Hepatocyte (in vitro differentiated cells): ENCODE measurements around the gene CBX1. TPM values are rescaled to one million over a fixed set of nuclear protein-coding genes. Genes with fewer than 3 reads are reported as not detected.

Experiments used
- DNase-seq: peaks from one replicate; pipeline ENCODE4 v3.0.0-alpha.2; 2016; ENCODE audit warnings: low spot score
- H2AFZ ChIP-seq: fragments of 200-600 bp; sonication (generic); 2 replicates; pipeline ENCODE4 v1.6.0; 2016; ENCODE audit warnings: antibody characterized with exemption, mild to moderate bottlenecking
- H3K27ac ChIP-seq: fragments of 200-600 bp; sonication (generic); 2 replicates; pipeline ENCODE4 v1.5.1; 2016; ENCODE audit warnings: mild to moderate bottlenecking
- H3K27me3 ChIP-seq: fragments of 200-600 bp; sonication (generic); 2 replicates; pipeline ENCODE4 v1.6.1; 2016
- H3K36me3 ChIP-seq: fragments of 200-600 bp; sonication (generic); replicated peaks from 2 replicates; pipeline ENCODE4 v1.5.1; 2016; ENCODE audit warnings: low read depth; ENCODE audit not compliant: insufficient read depth
- H3K4me1 ChIP-seq: fragments of 200-600 bp; sonication (generic); 2 replicates; pipeline ENCODE4 v1.5.1; 2016; ENCODE audit warnings: mild to moderate bottlenecking, moderate library complexity; ENCODE audit not compliant: insufficient read depth
- H3K4me2 ChIP-seq: fragments of 200-600 bp; sonication (generic); 2 replicates; pipeline ENCODE4 v1.6.0; 2016
- H3K4me3 ChIP-seq: fragments of 200-600 bp; sonication (generic); 2 replicates; pipeline ENCODE4 v1.5.1; 2016; ENCODE audit warnings: mild to moderate bottlenecking
- H3K79me2 ChIP-seq: fragments of 200-600 bp; sonication (generic); 2 replicates; pipeline ENCODE4 v1.6.0; 2017; ENCODE audit warnings: mild to moderate bottlenecking
- H3K9me2 ChIP-seq: fragments of 200-600 bp; sonication (generic); replicated peaks from 2 replicates; pipeline ENCODE4 v1.6.0; 2017; ENCODE audit warnings: mild to moderate bottlenecking; ENCODE audit not compliant: insufficient read depth
- H3K9me3 ChIP-seq: fragments of 200-600 bp; sonication (generic); 2 replicates; pipeline ENCODE4 v1.5.1; 2016; ENCODE audit warnings: low read depth, mild to moderate bottlenecking
- H4K20me1 ChIP-seq: fragments of 200-600 bp; sonication (generic); 2 replicates; pipeline ENCODE4 v1.6.0; 2016; ENCODE audit warnings: mild to moderate bottlenecking; ENCODE audit not compliant: insufficient read depth, poor library complexity, severe bottlenecking
- CTCF ChIP-seq: fragments of 200-600 bp; sonication (generic); IDR thresholded peaks from 2 replicates; pipeline ENCODE4 v1.5.1; 2016; ENCODE audit warnings: antibody characterized with exemption, mild to moderate bottlenecking; ENCODE audit not compliant: poor library complexity
- EZH2 ChIP-seq: fragments of 200-600 bp; sonication (generic); IDR thresholded peaks from 2 replicates; pipeline ENCODE4 v1.6.1; 2016; ENCODE audit warnings: antibody characterized with exemption, mild to moderate bottlenecking, borderline replicate concordance
- EZH2phosphoT487 ChIP-seq: fragments of 200-600 bp; sonication (generic); IDR thresholded peaks from one replicate; pipeline ENCODE4 v1.6.1; 2018; ENCODE audit warnings: antibody characterized with exemption, mild to moderate bottlenecking, low read depth, moderate library complexity; ENCODE audit not compliant: unreplicated experiment, severe bottlenecking
- WGBS: methylation state at CpG from one replicate; pipeline ENCODE4 v1.1.6; 2016; ENCODE audit warnings: low lambda C conversion rate; ENCODE audit errors: missing lambda C conversion rate; 5-methylcytosine and 5-hydroxymethylcytosine counted together
- microRNA counts: library from miRNA; unstranded; fragments of <30 nt; microRNA quantifications from one replicate; lab custom pipeline; 2017
- microRNA-seq: library from miRNA; unstranded; fragments of <30 nt; microRNA quantifications from one replicate; pipeline ENCODE4, GENCODE V29; 2017
- polyA plus RNA-seq: library from polyadenylated mRNA; unstranded; fragments of >200 nt; fragmentation: Nextera tagmentation; extraction: Ambion mirVana; gene quantifications from 2 replicates; pipeline ENCODE4 v1.2.1, GENCODE V29; 2016
- small RNA-seq: library from RNA; depleted of rRNA; stranded (forward); fragments of <200 nt; gene quantifications from one replicate; pipeline ENCODE3, GENCODE V24; 2014
- total RNA-seq: library from RNA; depleted of rRNA; stranded (reverse); fragments of >200 nt; gene quantifications from 2 replicates; pipeline ENCODE4 v1.2.3, GENCODE V29; 2014

The CBX1 gene
- total and polyA plus RNA-seq, 2 experiments from 2014 or later: 20.7 to 49.0 TPM

- H3K9me2 ChIP-seq: no peaks in the 10 kb centered on the region
- peaks cover 40% of the 10 kb centered on the region for H3K27me3 ChIP-seq
- H3K27ac ChIP-seq: no peak overlapping the region
- peak overlapping the region; percentile 85 for H3K4me2 ChIP-seq
- H3K4me1 ChIP-seq: peaks cover 31% of the 10 kb centered on the region
- H3K9me3 ChIP-seq: no peaks in the 10 kb centered on the region
- H3K4me3 ChIP-seq: no peak overlapping the region
- no peak overlapping the region for H2AFZ ChIP-seq
- no peak for DNase-seq
- H3K79me2 ChIP-seq: no peaks in the 10 kb centered on the region
- no peak for TF ChIP-seq EZH2phosphoT487
- no peak for TF ChIP-seq CTCF
- no peak for TF ChIP-seq EZH2
- H3K36me3 ChIP-seq: no peaks in the 10 kb centered on the region
- H4K20me1 ChIP-seq: no peaks in the 10 kb centered on the region
- 42% methylated on average over 6 of the region's 6 CpGs for WGBS
These were observed 78.4 kb downstream of the CBX1 start for GRCh38 chr17:48022901-48023300.

DNA sequence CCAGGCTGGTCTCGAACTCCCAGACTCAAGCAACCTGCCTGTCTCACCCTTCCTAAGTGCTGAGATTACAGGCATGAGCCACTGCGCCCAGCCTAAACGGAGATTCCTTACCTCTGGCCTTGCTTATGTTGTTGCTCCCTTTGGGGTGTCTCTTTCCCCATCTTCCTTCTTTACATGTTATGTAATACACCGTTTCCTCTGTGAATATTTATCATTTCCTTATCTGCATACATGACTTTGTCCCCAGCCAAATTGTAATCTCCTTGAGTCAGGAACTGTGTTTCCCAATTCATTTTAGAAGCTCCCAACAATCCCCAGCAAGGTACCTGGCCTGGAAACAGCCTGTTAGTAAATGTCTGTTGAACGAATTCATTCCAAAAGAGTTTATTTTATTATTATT is 79.3 kb downstream of the CBX1 start:
- WGBS: 87% methylated on average over 5 of the region's 5 CpGs
- Histone ChIP-seq H3K4me2 (no peak overlapping the region), H3K36me3 (no peaks in the 10 kb centered on the region), H3K9me2 (no peaks in the 10 kb centered on the region), H3K27ac (no peak overlapping the region), H4K20me1 (no peaks in the 10 kb centered on the region), H3K4me3 (no peak overlapping the region), H3K79me2 (no peaks in the 10 kb centered on the region), H2AFZ (no peak overlapping the region), H3K27me3 (peaks cover 40% of the 10 kb centered on the region), H3K9me3 (no peaks in the 10 kb centered on the region), H3K4me1 (peaks cover 30% of the 10 kb centered on the region)
- no peak for DNase-seq
- TF ChIP-seq CTCF: no peak
- no peak for TF ChIP-seq EZH2phosphoT487
- no peak for TF ChIP-seq EZH2

MicroRNA genes within 50 kb of the gene (microRNA counts, 767-probe panel; counts per million panel counts)
- 6,077 counts per million, percentile 25 among the panel's probes with 10 or more counts for microRNA hsa-miR-152 (lab: Ali Mortazavi, UCI)

Small RNA genes lying within 50 kb of the gene (microRNA-seq; reads per million reads assigned to microRNA genes)
- 1,639 reads per million, percentile 82 among the genes with 10 or more reads in this experiment for gene MIR152

Small RNA genes lying within 50 kb of the gene (small RNA-seq; reads per million reads assigned to genes)
- gene AC004477.2: not detected
- 213 reads per million, percentile 98 among the genes with 10 or more reads in this experiment for gene MIR152
- gene RNU6-1201P: not detected

Other genes with a start within 250 kb of the CBX1 start
- 1.5 and 3.3 TPM in 2 replicates for gene SP2, start 205.2 kb downstream of the CBX1 start, total RNA-seq
- 6.7 and 10.6 TPM in 2 replicates for gene SP2, start 205.2 kb downstream of the CBX1 start, polyA plus RNA-seq
- 17.0 and 18.6 TPM in 2 replicates for gene PNPO, start 159.9 kb downstream of the CBX1 start, total RNA-seq
- 10.4 and 12.2 TPM in 2 replicates for gene PNPO, start 159.9 kb downstream of the CBX1 start, polyA plus RNA-seq
- 64.9 and 66.4 TPM in 2 replicates for gene PRR15L, start 143.6 kb downstream of the CBX1 start, total RNA-seq
- 48.0 and 56.5 TPM in 2 replicates for gene PRR15L, start 143.6 kb downstream of the CBX1 start, polyA plus RNA-seq
- 88.9 and 124 TPM in 2 replicates for gene CDK5RAP3, start 130.4 kb downstream of the CBX1 start, total RNA-seq
- gene CDK5RAP3, start 130.4 kb downstream of the CBX1 start, polyA plus RNA-seq: 179 and 236 TPM in 2 replicates
- gene COPZ2, start 63.7 kb downstream of the CBX1 start, total RNA-seq: 36.0 and 40.7 TPM in 2 replicates
- 139 and 159 TPM in 2 replicates for gene COPZ2, start 63.7 kb downstream of the CBX1 start, polyA plus RNA-seq
- 82.0 and 86.4 TPM in 2 replicates for gene NFE2L1, start 53.1 kb downstream of the CBX1 start, total RNA-seq
- 35.3 and 42.4 TPM in 2 replicates for gene NFE2L1, start 53.1 kb downstream of the CBX1 start, polyA plus RNA-seq
- 11.3 and 12.4 TPM in 2 replicates for gene SNX11, start 6.3 kb upstream of the CBX1 start, total RNA-seq
- gene SNX11, start 6.3 kb upstream of the CBX1 start, polyA plus RNA-seq: 9.2 and 13.2 TPM in 2 replicates